Measurements from ENCODE around the gene TMEM179. TPM values are rescaled to one million over a fixed set of nuclear protein-coding genes. Genes with fewer than 3 reads are reported as not detected.
"Not testable (repeated sequence)": the region's sequence is repeated elsewhere in the genome, so short reads cannot be mapped to it uniquely, and the experiment has no call there.

TMEM179 gene
- total RNA-seq, 4 donors from 2014 or later = not detected

GRCh38 chr14:104638927-104639450 is 34.4 kb upstream of the TMEM179 start:
- no peak for TF ChIP-seq POLR2A (IDR thresholded peaks at IDR 0.05)
- no peak for TF ChIP-seq CTCF (IDR thresholded peaks at IDR 0.05 in 4 of 5, conservative IDR thresholded peaks at IDR 0.05 in 1 of 5)
- Histone ChIP-seq H3K4me1 (no peaks in the 10 kb centered on the region), H3K36me3 (no peaks in the 10 kb centered on the region), H3K27me3 (peaks cover 4 to 15% (median 9%) of the 10 kb centered on the region in 3 donors), H3K4me3 (no peak overlapping the region), H3K27ac (no peak overlapping the region), H3K9me3 (no peaks in the 10 kb centered on the region)
- intact Hi-C loops (cut with DNase I; ENCODE audit: low total_unique reads) (no loop called here), in situ Hi-C loops (cut with MboI; ENCODE audit: low sequenced_read_pairs in 4 of 4) (loop anchor here in 1 of 4 donors (25.0 kb wide), 1 partner anchor 502 kb away; the partner anchor contains the start of gene KIF26A)
- ATAC-seq (no peak), DNase-seq (no peak)

GRCh38 chr14:104638190-104638589 is 33.6 kb upstream of the TMEM179 start:
- Histone ChIP-seq H3K27me3 (peaks cover 4 to 15% (median 12%) of the 10 kb centered on the region in 3 donors), H3K36me3 (no peaks in the 10 kb centered on the region), H3K4me3 (no peak overlapping the region), H3K27ac (no peak overlapping the region), H3K4me1 (no peaks in the 10 kb centered on the region), H3K9me3 (no peaks in the 10 kb centered on the region)
- TF ChIP-seq CTCF (IDR thresholded peaks at IDR 0.05 in 4 of 5, conservative IDR thresholded peaks at IDR 0.05 in 1 of 5) (no peak), POLR2A (IDR thresholded peaks at IDR 0.05) (no peak)
- intact Hi-C loops (cut with DNase I; ENCODE audit: low total_unique reads) (no loop called here), in situ Hi-C loops (cut with MboI; ENCODE audit: low sequenced_read_pairs in 4 of 4) (loop anchor here in 1 of 4 donors (25.0 kb wide), 1 partner anchor 501 kb away; the partner anchor contains the start of gene KIF26A)
- ATAC-seq = no peak
- no peak for DNase-seq

GRCh38 chr14:104637546-104638003 is 33.0 kb upstream of the TMEM179 start:
- DNase-seq (no peak), ATAC-seq (no peak)
- no peak overlapping the region for H3K4me3 ChIP-seq
- H3K4me1 ChIP-seq = no peaks in the 10 kb centered on the region
- H3K27ac ChIP-seq = no peak overlapping the region
- intact Hi-C loops (cut with DNase I; ENCODE audit: low total_unique reads) = no loop called here
- H3K27me3 ChIP-seq = peaks cover 4 to 15% (median 12%) of the 10 kb centered on the region in 3 donors
- in situ Hi-C loops (cut with MboI; ENCODE audit: low sequenced_read_pairs in 4 of 4) = loop anchor here in 1 of 4 donors (25.0 kb wide), 1 partner anchor 500 kb away; the partner anchor contains the start of gene KIF26A
- TF ChIP-seq CTCF (IDR thresholded peaks at IDR 0.05 in 4 of 5, conservative IDR thresholded peaks at IDR 0.05 in 1 of 5) (no peak), POLR2A (IDR thresholded peaks at IDR 0.05) (no peak)
- no peaks in the 10 kb centered on the region for H3K36me3 ChIP-seq
- no peaks in the 10 kb centered on the region for H3K9me3 ChIP-seq

GRCh38 chr14:104636846-104637545 is 32.4 kb upstream of the TMEM179 start:
- H3K4me1 ChIP-seq; H3K4me3 ChIP-seq; intact Hi-C loops (cut with DNase I; ENCODE audit: low total_unique reads); H3K27ac ChIP-seq; H3K36me3 ChIP-seq; ATAC-seq; DNase-seq; H3K9me3 ChIP-seq: not testable (repeated sequence)
- H3K27me3 ChIP-seq = peaks cover 4 to 15% (median 12%) of the 10 kb centered on the region in 3 donors
- in situ Hi-C loops (cut with MboI; ENCODE audit: low sequenced_read_pairs in 4 of 4) = loop anchor here in 1 of 4 donors (25.0 kb wide), 1 partner anchor 500 kb away; the partner anchor contains the start of gene KIF26A

- no peak overlapping the region for H3K4me3 ChIP-seq
- peaks cover 4 to 15% (median 12%) of the 10 kb centered on the region in 3 donors for H3K27me3 ChIP-seq
- DNase-seq (no peak), ATAC-seq (no peak)
- TF ChIP-seq POLR2A (IDR thresholded peaks at IDR 0.05) = no peak
- no peak for TF ChIP-seq CTCF (IDR thresholded peaks at IDR 0.05 in 4 of 5, conservative IDR thresholded peaks at IDR 0.05 in 1 of 5)
- no peaks in the 10 kb centered on the region for H3K9me3 ChIP-seq
- intact Hi-C loops (cut with DNase I; ENCODE audit: low total_unique reads) = no loop called here
- H3K36me3 ChIP-seq = no peaks in the 10 kb centered on the region
- in situ Hi-C loops (cut with MboI; ENCODE audit: low sequenced_read_pairs in 4 of 4) = loop anchor here in 1 of 4 donors (25.0 kb wide), 1 partner anchor 499 kb away; the partner anchor contains the start of gene KIF26A
- no peaks in the 10 kb centered on the region for H3K4me1 ChIP-seq
- no peak overlapping the region for H3K27ac ChIP-seq
Observed at GRCh38 chr14:104636131-104636530, 31.6 kb upstream of the TMEM179 start.
